Uterus (tissue), 4 donors: ENCODE data around the gene TRIP10. TPM values are rescaled to one million over a fixed set of nuclear protein-coding genes. Genes with fewer than 3 reads are reported as not detected.
"Not testable (repeated sequence)": the region's sequence is repeated elsewhere in the genome, so short reads cannot be mapped to it uniquely, and the experiment has no call there.

Source experiments
- DNase-seq, 2 donors: peaks; one replicate each; pipeline ENCODE4 v3.0.0-alpha.2; 2019 to 2020
- H3K27ac ChIP-seq, 2 donors: fragments of 200-600 bp; sonication (generic); 1 replicate in 1 of 2; 2 replicates in 1 of 2; pipeline ENCODE4 v1.5.1; 2016 to 2018
- H3K27me3 ChIP-seq, 2 donors: fragments of 200-600 bp; sonication (generic); one replicate each; pipeline ENCODE4 v1.5.1; 2018 to 2019; ENCODE audit warnings: control low read depth in 1 of 2
- H3K36me3 ChIP-seq, 2 donors: fragments of 200-600 bp; sonication (generic); one replicate each; pipeline ENCODE4 v1.5.1; 2019; ENCODE audit warnings: control low read depth in 1 of 2
- H3K4me1 ChIP-seq, 2 donors: fragments of 200-600 bp; sonication (generic); one replicate each; pipeline ENCODE4 v1.5.1; 2018 to 2019; ENCODE audit warnings: control low read depth in 1 of 2
- H3K4me3 ChIP-seq, 2 donors: fragments of 200-600 bp; sonication (generic); 1 replicate in 1 of 2; 2 replicates in 1 of 2; pipeline ENCODE4 v1.5.1; 2018 to 2019; ENCODE audit warnings: mild to moderate bottlenecking in 1 of 2
- H3K9me3 ChIP-seq, 2 donors: fragments of 200-600 bp; sonication (generic); one replicate each; pipeline ENCODE4 v1.5.1; 2019; ENCODE audit warnings: control low read depth in 1 of 2
- POLR2A ChIP-seq, 2 donors: fragments of 450-650 bp; IDR thresholded peaks; one replicate each; pipeline ENCODE4 v1.6.1; 2016; ENCODE audit warnings: antibody characterized with exemption in 2 of 2, mild to moderate bottlenecking in 1 of 2, moderate library complexity in 1 of 2
- intact Hi-C: fragments of 100-400 bp; cut with DNase I; formaldehyde crosslinking; loops from one replicate; pipeline ENCODE4 v1.15.1; 2023; ENCODE audit warnings: low total_unique reads
- total RNA-seq, 4 donors: library from RNA; depleted of rRNA in 3 of 4; stranded (reverse); fragments of >200 nt in 3 of 4; gene quantifications; one replicate each; pipeline versions ENCODE4 v1.1.0 to v1.2.4, GENCODE V29; 2014 to 2023
- TF ChIP-seq, protein P1 (sequence below), 4 experiments: fragments of 200-600 bp in 2 of 4; fragments of 450-650 bp in 2 of 4; sonication (generic) in 2 of 4; IDR thresholded peaks; one replicate each; pipeline ENCODE4 v1.5.1; 2016 to 2019; ENCODE audit warnings: antibody characterized with exemption in 4 of 4, mild to moderate bottlenecking in 2 of 4, moderate library complexity in 1 of 4
- donor health status: DM: yes; HTN: yes; CAD: no.

The TRIP10 gene
- total RNA-seq, 4 donors from 2014 or later, result 36.0 to 144 (median 48.2) TPM

- Histone ChIP-seq H3K9me3 (no peaks in the 10 kb centered on the region), H3K27ac (no peak within 1 kb of the TSS), H3K36me3 (no peaks in the 10 kb centered on the region), H3K27me3 (peaks cover 0 to 8% of the 10 kb centered on the region in 2 donors), H3K4me1 (no peaks in the 10 kb centered on the region), H3K4me3 (peak within 1 kb of the TSS in 1 of 2 donors; percentile 7)
- no peak for DNase-seq
- intact Hi-C loops, result no loop called here
- no peak for TF ChIP-seq POLR2A (IDR thresholded peaks at IDR 0.05)
- TF ChIP-seq, protein P1, sequence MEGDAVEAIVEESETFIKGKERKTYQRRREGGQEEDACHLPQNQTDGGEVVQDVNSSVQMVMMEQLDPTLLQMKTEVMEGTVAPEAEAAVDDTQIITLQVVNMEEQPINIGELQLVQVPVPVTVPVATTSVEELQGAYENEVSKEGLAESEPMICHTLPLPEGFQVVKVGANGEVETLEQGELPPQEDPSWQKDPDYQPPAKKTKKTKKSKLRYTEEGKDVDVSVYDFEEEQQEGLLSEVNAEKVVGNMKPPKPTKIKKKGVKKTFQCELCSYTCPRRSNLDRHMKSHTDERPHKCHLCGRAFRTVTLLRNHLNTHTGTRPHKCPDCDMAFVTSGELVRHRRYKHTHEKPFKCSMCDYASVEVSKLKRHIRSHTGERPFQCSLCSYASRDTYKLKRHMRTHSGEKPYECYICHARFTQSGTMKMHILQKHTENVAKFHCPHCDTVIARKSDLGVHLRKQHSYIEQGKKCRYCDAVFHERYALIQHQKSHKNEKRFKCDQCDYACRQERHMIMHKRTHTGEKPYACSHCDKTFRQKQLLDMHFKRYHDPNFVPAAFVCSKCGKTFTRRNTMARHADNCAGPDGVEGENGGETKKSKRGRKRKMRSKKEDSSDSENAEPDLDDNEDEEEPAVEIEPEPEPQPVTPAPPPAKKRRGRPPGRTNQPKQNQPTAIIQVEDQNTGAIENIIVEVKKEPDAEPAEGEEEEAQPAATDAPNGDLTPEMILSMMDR (IDR thresholded peaks at IDR 0.05), result no peak
These were observed 32.8 kb downstream of the TRIP10 start, which contains the start of gene VAV1 for GRCh38 chr19:6772028-6772865. Gene VAV1 (plus strand): TSS chr19:6772708. CDS start chr19:6772808, 100 bp downstream.

DNA sequence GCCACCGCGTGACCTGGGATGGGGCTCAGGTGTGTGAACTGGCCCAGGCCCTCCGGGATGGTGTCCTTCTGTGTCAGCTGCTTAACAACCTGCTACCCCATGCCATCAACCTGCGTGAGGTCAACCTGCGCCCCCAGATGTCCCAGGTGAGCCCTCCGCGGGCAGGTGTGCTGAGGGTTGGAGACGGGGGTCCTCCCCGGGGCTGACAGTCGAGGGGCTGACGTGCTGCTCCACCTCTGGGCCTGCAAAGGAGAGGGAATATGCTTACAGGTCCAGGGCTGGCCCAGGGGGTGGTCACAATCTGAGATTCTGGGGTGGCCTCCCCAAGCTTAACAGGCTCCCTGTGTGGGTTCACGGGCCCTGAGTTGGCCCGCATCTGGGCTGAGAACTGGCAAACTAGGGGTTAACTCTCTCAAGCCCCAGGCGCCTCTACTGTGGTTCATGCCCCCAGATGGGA, 33.4 kb downstream of the TRIP10 start:
- no peaks in the 10 kb centered on the region for H3K4me1 ChIP-seq
- H3K27me3 ChIP-seq, result peaks cover 0 to 1% of the 10 kb centered on the region in 2 donors
- TF ChIP-seq, protein P1 (IDR thresholded peaks at IDR 0.05), result no peak
- intact Hi-C loops, result no loop called here
- no peak overlapping the region for H3K27ac ChIP-seq
- peak overlapping the region in 1 of 2 donors; percentile 7 for H3K4me3 ChIP-seq
- H3K9me3 ChIP-seq, result no peaks in the 10 kb centered on the region
- H3K36me3 ChIP-seq, result no peaks in the 10 kb centered on the region
- DNase-seq, result no peak

DNA sequence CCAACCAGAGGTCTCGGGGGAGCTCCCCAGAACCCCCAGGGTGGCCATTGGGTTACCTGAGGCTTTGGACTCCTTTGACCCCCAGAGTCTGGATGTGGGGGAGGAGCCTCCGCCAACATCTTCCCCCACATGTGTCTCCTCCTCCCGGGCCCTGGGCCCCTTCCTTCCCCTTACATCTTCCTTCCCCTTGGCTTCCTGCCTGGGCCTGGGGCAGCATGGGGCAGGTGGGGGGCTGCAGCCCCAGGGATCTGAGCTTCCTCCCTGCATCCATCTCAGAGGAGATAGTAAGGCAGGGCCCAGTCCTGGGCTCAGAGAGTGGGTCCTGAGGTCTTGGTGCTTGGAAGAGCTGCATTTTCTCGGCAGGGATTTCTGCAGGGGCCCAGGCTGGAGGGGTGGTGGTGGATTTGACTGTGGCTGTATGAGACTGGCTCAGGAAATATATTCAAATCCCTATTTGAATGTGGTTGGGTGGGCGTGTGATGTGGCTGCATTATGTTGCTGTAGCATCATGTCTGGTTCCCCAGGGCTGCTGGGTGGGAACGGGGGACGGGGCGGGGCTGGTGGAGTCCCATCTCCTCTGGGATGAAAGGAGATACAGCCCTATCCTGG, 33.9 kb downstream of the TRIP10 start:
- Histone ChIP-seq H3K4me1 (no peaks in the 10 kb centered on the region), H3K36me3 (no peaks in the 10 kb centered on the region), H3K27ac (no peak overlapping the region), H3K9me3 (no peaks in the 10 kb centered on the region), H3K4me3 (no peak overlapping the region), H3K27me3 (no peaks in the 10 kb centered on the region)
- intact Hi-C loops, result no loop called here
- TF ChIP-seq, protein P1 (IDR thresholded peaks at IDR 0.05), result no peak
- TF ChIP-seq POLR2A (IDR thresholded peaks at IDR 0.05), result no peak
- DNase-seq, result no peak

DNA sequence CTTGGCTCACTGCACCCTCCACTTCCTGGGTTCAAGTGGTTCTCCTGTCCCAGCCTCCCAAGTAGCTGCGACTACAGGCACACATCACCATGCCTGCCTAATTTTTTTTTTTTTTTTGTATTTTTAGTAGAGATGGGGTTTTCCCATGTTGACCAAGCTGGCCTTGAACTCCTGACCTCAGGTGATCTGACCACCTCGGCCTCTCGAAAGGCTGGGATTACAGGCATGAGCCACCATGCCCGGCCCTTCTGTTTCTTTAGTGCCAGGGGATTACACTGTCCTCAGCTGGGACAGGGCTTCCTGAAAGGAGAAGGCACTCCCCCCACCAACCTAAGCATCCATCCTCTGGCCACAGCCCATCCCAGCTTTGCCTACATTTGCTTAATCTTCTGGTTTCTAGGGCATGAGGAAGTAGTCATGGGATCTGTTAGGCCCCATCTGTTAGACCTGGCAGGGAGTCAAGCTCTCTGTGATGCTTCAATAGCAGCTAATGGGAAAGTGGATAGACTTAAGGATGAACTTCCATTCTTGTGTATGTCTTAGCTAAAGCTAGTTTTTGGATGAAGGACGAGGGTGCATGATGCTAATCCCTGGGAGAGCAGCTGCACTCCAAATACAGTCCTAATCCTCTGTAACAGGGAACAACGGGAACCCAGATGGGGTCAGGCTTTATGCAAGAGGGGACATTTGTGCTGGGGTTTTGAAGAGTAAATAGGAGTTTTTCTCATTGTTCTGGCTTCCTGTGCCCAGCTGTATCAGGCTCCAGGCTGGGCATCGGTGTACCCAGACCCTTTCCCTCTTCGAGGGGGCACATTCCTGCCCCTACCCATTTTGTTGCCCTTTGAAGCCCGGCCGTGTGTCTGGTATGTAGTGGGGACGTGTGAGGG, 35.6 kb downstream of the TRIP10 start:
- H3K27ac ChIP-seq, result no peak overlapping the region
- DNase-seq, result no peak
- no peaks in the 10 kb centered on the region for H3K36me3 ChIP-seq
- no peaks in the 10 kb centered on the region for H3K9me3 ChIP-seq
- TF ChIP-seq, protein P1 (IDR thresholded peaks at IDR 0.05), result no peak
- no peak for TF ChIP-seq POLR2A (IDR thresholded peaks at IDR 0.05)
- H3K4me3 ChIP-seq, result no peak overlapping the region
- no peaks in the 10 kb centered on the region for H3K4me1 ChIP-seq
- no peaks in the 10 kb centered on the region for H3K27me3 ChIP-seq
- intact Hi-C loops, result no loop called here

DNA sequence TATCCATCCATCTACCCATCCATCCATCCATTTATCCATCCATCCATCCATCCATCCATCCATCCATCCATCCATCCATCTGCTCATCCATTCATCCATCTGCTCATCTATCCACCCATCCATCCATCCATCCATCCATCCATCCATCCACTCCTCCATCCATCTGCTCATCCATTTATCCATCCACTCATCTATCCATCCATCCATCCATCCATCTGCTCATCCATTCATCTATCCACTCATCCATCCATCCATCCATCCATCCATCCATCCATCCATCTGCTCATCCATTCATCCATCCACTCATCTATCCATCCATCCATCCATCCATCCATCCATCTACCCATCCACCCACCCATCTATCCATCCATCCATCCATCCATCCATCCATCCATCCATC, 36.6 kb downstream of the TRIP10 start:
- H3K4me3 ChIP-seq, H3K9me3 ChIP-seq, DNase-seq, H3K27ac ChIP-seq, intact Hi-C loops, H3K4me1 ChIP-seq, H3K36me3 ChIP-seq, H3K27me3 ChIP-seq: not testable (repeated sequence)
